Globus pallidus (tissue), 1 donor: ENCODE results near the gene IL9R.
"Not testable (repeated sequence)": the region's sequence is repeated elsewhere in the genome, so short reads cannot be mapped to it uniquely, and the experiment has no call there.

Experiments
- DNase-seq: peaks from one replicate; pipeline ENCODE4 v3.0.0-alpha.2; 2015; ENCODE audit warnings: low spot score

Gene IL9R

DNA sequence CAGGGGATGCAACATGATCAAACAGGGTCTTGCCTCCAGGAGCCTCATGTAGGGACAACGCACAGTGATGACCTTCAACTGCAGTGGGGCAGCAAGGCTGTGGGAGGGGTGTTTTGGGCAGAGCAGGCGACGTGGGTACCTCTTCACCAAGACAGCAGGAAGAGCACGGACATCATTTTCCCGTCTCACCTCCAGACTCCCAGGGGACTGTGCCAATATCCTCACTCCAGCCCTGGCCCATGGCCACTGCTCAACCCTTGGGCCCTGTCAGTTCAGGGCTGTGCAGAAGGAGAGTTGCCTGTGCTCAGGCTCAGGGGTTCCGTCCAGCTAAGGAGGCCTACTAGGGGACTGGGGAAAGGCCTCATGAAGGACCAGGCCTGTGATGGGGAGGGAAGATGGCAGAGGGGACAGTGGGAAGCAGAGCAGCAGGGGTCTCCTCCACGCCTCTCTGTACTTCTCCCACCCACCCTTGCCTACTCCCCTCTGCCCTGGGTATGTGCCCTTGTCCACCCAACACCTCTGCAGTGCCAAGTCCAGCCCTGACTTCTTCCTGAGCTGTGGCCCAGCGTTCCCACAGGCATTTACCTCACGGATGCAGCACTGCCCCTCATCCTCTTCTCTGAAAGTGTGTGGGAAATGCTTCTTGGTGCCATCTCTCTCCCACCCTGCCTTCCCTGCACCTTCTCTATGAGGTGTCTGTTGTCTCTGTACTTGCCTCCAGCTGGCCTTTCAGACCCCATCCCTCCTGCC, 1.4 kb downstream of the IL9R start:
- no peak for DNase-seq

DNA sequence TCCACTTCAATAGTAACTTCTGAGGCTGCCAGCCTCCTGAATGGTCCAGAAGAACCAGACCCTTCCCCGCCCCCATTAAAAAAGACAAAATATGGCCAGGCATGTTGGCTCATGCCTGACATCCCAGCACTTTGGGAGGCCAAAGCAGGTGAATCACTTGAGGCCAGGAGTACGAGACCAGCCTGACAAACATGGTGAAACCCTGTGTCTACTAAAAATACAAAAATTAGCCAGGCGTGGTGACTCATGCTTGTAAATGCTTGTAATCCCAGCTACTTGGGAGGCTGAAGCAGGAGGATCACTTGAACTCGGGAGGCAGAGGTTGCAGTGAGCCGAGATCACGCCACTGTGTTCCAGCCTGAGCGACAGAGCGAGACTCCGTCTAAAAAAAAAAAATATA, 2.3 kb downstream of the IL9R start:
- not testable (repeated sequence) for DNase-seq

DNA sequence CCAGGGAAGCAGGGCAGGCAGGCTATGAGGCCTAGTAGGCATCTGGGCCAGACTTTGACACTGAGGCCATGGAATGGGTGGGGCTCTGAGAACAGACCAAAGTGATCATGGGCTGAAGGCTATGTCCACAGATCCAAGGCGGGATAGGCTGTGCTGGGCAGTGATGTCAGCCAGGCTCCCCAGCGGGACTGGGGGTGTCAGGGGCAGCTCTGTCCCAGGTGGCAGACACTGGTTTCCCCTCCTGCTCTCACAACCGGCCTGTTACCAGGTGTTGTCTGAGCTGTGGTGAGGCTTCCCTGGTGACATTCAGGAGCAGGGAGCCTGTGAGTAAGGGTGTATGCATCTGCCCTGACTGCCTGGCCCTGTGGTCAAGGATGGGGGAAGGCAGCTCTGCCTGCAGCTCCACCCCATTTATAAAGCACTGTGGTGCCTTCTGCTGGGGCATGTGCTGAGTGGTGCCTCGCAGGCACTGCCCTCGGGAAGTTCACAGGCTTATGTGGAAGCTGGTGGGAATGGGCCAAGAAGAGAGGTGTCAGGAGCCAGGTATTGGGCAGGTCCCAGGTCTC, 2.9 kb downstream of the IL9R start:
- DNase-seq: no peak

DNA sequence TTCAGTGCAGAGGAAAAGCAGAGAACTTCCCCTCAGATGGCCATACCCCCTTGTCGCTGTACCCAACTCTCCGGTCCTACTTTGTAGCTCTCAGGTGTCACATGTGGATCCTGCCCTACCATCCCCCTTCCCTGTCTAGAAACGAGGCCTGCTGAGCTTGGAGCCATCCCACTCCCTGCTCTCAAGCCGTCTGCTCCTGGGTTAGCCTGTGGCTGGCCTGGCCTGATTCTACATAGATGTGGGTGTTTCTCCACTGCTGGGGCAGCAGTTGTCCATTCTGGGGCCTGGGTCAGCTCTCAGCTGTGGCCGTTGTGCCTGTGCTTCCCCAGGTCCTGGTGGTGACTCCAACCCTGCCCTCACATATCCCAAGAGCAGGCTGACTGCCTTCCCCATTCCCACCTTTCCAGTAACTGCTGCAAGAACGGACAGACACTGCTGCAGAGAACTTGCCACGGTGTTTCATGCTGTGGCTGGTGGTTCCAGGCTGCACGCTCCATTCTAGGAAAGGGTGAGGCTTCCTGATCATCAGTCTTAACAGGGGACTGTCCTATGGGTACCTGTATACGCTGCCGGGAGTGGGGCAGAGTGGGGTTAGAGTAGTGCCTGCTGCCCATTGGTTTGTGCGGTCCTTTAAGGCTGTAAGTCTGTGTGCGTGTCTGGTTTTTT, 3.6 kb downstream of the IL9R start:
- no peak for DNase-seq

DNA sequence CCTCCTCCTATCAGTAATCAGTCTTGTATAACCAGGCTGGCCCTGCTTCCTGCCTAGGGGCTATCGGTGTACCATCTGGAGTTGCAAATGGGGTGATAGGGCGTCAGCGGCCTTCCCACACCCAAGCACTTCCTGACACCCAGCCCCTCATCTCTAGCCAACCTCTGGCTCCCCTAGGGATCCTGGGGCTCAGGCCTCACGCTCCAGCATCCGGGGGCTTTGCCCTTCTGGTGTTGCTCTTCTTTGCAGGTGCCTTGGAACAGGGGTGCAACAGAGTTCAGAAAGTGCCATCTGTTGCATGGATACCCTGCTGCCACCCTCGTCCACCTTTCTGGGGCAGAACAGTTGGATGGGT, 4.1 kb downstream of the IL9R start:
- no peak for DNase-seq

DNA sequence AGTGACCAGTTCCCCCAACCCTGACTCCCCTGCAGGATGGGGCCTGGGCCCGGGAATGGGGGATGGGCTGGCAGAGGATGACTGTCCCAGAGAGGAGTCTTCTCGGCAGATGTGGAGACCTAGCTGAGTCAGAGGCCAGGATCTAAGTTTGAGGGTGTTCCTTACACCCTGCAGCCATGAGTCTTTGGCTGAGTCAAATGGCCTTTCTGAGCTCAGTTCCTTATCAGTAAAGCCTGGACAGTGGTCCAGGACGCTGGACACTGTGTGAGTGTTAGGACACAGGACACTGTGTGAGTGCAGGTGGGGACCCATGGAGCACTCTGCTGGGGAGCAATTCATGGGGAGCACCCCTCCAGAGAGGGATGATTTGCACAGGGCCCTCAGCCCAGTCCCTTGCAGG, 5.0 kb downstream of the IL9R start:
- DNase-seq: no peak

DNA sequence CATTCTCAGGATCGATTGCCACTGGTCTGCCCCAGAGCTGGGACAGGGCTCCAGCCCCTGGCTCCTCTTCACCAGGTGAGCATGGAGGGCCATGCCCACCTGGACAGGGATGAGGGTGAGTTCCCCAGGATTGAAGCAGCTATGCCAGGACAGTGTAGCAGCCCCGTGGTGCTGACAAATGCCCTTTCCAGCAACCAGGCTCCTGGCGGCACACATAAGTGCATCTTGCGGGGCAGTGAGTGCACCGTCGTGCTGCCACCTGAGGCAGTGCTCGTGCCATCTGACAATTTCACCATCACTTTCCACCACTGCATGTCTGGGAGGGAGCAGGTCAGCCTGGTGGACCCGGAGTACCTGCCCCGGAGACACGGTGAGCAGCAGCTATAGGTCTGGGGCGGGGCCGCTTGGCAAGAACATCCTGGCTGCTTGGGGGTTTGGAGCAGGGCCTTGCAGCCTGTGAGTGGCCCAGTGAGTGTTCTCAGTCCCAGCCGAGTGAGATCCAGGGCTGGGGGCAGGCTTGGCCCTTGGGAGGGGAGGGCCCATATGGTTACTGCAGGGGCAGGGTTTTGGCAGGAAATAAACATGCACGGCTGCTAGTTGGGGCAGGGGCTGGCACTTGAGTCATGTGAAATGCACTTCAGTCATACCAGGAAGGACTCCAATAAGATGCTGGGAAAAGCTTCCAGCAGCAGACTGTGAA, 6.1 kb downstream of the IL9R start:
- DNase-seq: no peak

DNA sequence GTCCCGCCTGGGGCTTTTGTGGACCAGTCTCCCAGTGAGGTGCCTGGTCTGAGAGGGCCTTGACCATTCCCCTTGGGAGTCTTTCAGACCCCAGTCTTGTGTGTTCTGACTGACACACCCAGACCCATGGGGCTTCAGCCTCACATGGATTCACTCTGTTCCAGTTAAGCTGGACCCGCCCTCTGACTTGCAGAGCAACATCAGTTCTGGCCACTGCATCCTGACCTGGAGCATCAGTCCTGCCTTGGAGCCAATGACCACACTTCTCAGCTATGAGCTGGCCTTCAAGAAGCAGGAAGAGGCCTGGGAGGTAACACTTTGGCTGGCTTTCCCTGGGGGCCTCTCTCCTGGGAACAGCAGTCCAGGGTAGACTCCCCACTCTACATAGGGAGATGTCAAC, 6.8 kb downstream of the IL9R start:
- no peak for DNase-seq

DNA sequence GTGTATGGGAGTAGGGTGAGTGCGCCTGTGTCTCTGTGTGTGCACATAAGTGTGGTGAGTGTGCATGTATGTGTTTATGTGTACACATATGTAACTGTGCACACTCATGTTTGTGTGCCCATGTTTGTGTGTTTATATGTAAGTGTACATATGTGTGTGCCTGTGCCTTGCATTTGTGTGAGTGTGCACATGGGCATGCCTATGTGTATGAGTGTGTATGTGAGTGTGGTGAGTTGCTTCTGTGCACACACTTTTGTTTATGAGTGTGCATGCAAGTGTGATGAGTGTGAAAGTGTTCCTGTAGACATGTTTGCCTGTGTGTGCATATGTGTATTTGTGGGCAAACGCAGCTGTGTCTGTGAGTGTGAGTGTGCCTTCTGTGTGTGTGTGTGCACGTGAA, 7.2 kb downstream of the IL9R start:
- DNase-seq: no peak

DNA sequence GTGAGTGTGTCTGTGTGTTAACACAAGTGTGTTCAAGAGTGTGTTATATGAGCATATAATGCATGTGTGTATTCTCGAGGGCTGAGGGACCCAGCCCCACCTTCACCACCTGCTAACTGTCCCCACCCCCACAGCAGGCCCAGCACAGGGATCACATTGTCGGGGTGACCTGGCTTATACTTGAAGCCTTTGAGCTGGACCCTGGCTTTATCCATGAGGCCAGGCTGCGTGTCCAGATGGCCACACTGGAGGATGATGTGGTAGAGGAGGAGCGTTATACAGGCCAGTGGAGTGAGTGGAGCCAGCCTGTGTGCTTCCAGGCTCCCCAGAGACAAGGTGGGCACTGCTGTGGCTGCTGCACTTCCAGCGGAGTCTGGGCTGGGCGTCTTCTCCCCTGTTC, 7.6 kb downstream of the IL9R start:
- no peak for DNase-seq

DNA sequence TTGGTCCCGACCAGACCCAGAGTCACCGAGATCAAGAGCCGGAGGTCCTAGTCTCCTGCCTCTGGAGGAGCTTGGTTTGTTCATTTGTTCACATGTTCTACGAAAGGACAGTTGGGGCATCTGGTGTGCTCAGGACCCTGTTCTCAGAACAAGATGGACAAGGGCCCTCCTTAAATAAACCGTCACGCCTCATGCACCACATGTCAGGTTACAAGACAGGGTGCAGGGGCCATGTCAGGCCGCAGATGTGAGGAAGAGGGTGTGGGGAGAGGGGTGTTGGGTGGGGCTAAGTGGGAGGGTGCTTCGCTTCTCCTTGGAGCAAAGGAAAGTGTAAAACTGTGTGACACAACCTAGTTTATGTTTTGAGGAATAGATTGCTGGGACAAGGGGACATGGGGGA, 9.0 kb downstream of the IL9R start:
- DNase-seq: not testable (repeated sequence)

DNA sequence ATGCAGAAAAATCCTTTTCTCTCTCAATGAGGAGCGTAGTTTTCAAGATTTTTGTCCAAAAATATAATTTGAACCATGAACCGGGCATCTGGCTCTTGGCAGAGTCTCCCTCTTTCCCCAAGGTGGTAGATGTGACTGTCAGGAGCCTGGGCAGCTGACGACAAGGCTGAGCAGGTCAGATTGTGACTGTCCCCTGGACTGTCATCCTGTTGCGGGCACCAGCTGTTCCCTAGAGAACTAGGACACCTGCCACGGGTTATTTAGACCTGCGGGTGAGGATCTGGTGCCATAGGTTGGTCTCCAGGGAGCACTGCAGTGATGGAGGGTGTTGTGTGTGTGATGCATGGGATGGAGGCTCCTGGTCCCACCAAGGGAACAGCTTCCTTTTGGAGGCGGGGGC, 10.9 kb downstream of the IL9R start:
- DNase-seq: not testable (repeated sequence)

DNA sequence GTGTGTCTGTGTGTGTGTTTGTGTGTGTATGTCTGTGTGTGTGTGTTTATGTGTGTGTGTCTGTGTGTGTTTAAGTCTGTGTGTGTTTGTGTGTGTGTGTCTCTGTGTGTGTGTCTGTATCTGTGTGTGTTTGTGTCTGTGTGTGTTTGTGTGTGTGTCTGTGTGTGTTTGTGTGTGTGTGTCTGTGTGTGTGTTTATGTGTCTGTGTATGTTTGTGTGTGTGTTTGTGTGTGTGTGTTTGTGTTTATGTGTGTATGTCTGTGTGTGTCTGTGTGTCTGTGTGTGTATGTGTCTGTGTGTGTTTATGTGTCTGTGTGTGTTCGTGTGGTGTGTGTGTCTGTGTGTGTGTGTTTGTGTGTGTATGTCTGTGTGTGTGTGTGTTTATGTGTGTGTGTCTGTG, 11.4 kb downstream of the IL9R start:
- no peak for DNase-seq

DNA sequence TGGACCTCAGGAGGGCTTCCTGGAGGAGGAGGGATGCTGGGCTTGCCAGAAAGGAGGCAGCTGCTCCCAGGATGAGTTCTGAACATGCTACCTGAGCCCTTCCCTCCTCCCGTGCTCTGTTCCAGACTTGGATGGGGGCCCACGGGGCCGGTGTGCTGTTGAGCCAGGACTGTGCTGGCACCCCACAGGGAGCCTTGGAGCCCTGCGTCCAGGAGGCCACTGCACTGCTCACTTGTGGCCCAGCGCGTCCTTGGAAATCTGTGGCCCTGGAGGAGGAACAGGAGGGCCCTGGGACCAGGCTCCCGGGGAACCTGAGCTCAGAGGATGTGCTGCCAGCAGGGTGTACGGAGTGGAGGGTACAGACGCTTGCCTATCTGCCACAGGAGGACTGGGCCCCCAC, 12.2 kb downstream of the IL9R start:
- not testable (repeated sequence) for DNase-seq

DNA sequence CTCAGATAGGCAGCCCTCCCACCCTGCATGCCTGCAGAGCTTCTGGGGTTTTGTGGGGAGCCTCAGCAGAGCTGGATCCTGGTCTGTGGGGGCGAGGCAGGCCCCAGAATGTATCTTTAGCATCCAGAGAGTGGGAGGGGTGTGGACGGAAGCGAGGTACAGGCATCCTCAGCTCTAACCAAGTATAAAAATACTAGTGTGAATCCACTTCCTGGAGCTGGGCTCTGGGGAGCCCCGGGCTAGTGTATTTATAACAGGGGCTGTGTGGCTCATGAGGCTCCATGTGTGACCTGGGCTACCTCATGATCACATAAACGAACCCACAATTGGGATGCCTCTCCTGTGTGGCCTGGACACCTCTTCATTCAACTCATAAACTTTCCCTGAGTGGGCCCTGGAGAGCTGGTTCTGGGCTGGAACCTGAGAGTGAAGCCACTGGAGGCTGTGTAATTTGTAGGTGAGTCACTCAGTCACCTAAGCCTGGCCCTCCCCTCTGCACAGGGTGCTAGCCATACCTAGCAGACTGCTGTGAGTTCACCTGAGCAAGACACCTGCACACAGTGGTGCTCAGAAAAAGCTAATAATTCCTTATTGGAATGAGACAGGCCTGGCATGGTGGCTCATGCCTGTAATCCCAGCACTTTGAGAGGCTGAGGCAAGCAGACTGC, 15.9 kb downstream of the IL9R start:
- DNase-seq: not testable (repeated sequence)

DNA sequence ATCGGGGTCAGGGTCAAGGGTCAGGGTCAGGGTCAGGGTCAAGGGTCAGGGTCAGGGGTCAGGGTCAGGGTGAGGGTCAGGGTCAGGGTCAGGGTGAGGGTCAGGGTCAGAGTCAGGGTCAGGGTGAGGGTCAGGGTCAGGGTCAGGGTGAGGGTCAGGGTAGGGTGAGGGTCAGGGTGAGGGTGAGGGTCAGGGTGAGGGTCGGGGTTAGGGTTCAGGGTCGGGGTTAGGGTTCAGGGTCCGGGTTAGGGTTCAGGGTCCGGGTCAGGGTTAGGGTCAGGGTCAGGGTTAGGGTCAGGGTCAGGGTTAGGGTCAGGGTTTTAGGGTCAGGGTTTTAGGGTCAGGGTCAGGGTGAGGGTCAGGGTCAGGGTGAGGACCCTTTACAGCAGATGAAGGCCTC, 22.4 kb downstream of the IL9R start:
- DNase-seq: not testable (repeated sequence)

DNA sequence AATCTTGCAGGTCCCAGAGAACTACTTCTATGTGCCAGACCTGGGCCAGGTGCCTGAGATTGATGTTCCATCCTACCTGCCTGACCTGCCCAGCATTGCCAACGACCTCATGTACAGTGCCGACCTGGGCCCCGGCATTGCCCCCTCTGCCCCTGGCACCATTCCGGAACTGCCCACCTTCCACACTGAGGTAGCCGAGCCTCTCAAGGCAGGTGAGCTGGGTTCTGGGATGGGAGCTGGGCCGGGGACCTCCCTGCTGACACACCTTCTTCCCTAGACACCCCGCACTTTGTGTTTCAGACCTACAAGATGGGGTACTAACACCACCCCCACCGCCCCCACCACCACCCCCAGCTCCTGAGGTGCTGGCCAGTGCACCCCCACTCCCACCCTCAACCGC, 25.5 kb downstream of the IL9R start:
- not testable (repeated sequence) for DNase-seq

DNA sequence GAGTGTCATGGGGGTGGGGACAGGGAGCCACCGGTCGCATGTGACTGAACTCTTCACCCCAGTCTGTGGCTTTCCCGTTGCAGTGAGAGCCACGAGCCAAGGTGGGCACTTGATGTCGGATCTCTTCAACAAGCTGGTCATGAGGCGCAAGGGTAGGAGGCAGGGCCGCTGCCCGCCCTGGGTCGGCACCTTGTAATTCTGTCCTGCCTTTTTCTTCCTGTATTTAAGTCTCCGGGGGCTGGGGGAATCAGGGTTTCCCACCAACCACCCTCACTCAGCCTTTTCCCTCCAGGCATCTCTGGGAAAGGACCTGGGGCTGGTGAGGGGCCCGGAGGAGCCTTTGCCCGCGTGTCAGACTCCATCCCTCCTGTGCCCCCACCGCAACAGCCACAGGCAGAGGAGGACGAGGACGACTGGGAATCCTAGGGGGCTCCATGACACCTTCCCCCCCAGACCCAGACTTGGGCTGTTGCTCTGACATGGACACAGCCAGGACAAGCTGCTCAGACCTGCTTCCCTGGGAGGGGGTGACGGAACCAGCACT, 27.5 kb downstream of the IL9R start:
- not testable (repeated sequence) for DNase-seq

DNA sequence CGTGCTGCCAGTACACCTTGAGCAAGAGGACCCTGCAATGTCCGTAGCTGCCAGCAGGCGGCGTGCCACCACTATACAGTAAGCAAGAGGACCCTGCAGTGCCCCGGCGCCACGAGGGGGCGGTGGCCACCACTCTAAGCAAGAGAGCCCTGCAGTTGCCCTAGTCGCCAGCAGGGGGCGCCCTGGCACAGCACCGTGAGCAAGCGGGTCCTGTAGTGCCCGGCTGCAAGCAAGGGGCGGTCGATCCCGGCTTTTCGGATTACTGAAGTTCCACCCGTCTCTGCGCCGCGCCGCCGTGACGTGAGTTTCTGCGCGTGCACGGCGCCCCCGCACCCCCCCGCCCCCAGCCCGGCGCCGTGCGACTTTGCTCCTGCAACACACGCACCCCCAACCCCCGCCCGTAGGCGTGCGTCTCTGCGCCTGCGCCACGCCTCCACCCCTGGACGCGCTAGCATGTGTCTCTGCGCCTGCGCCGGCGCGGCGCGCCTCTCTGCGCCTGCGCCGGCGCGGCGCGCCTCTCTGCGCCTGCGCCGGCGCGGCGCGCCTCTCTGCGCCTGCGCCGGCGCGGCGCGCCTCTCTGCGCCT, 31.2 kb downstream of the IL9R start:
- not testable (repeated sequence) for DNase-seq

DNA sequence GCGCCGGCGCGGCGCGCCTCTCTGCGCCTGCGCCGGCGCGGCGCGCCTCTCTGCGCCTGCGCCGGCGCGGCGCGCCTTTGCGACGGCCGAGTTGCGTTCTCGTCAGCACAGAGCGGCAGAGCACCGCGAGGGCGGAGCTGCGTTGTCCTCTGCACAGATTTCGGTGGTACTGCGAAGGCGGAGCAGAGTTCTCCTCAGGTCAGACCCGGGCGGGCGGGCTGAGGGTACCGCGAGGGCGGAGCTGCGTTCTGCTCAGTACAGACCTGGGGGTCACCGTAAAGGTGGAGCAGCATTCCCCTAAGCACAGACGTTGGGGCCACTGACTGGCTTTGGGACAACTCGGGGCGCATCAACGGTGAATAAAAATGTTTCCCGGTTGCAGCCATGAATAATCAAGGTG, 31.8 kb downstream of the IL9R start:
- DNase-seq: not testable (repeated sequence)

DNA sequence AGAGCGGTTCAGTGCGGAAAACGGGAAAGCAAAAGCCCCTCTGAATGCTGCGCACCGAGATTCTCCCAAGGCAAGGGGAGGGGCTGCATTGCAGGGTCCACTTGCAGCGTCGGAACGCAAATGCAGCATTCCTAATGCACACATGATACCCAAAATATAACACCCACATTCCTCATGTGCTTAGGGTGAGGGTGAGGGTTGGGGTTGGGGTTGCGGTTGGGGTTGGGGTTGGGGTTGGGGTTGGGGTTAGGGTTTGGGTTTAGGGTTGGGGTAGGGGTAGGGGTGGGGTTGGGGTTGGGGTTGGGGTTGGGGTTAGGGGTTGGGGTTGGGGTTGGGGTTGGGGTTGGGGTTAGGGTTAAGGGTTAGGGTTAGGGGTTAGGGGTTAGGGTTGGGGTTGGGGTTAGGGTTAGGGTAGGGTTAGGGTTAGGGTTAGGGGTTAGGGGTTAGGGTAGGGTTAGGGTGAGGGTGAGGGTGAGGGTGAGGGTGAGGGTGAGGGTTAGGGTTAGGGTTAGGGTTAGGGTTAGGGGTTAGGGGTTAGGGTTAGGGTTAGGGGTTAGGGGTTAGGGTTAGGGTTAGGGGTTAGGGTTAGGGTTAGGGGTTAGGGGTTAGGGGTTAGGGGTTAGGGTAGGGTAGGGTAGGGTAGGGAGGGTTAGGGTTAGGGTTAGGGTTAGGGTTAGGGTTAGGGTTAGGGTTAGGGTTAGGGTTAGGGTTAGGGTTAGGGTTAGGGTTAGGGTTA, 32.4 kb downstream of the IL9R start:
- DNase-seq: not testable (repeated sequence)
